Kidney epithelial cell (primary cell): Measurements from ENCODE around the gene SGO2. TPM values are rescaled to one million over a fixed set of nuclear protein-coding genes. Genes with fewer than 3 reads are reported as not detected.

Source experiments
- DNase-seq: peaks from one replicate; pipeline ENCODE4 v3.0.0-alpha.2; 2010; ENCODE audit warnings: low read depth
- H3K27me3 ChIP-seq: 2 replicates; pipeline ENCODE4 v1.6.0; 2011; ENCODE audit warnings: low read length; ENCODE audit not compliant: control insufficient read depth, insufficient read depth
- H3K36me3 ChIP-seq: 2 replicates; pipeline ENCODE4 v1.5.1; 2011; ENCODE audit warnings: low read length; ENCODE audit not compliant: control insufficient read depth, insufficient read depth
- H3K4me3 ChIP-seq: 2 replicates; pipeline ENCODE4 v1.5.1; 2011; ENCODE audit warnings: low read depth, mild to moderate bottlenecking, control low read depth, low read length
- CTCF ChIP-seq: IDR thresholded peaks from 2 replicates; pipeline ENCODE4 v1.5.1; 2011; ENCODE audit warnings: mild to moderate bottlenecking, moderate library complexity, low read length, control low read depth, inconsistent platforms; ENCODE audit not compliant: insufficient read depth, poor library complexity, severe bottlenecking
- total RNA-seq: library from RNA; depleted of rRNA; stranded (reverse); fragments of >200 nt; gene quantifications from 2 replicates; pipeline ENCODE4 v1.2.3, GENCODE V29; 2015

The SGO2 gene
- total RNA-seq, 1 donor from 2014 or later, result 5.4 TPM

GRCh38 chr2:200615247-200615646, 89.2 kb downstream of the SGO2 start:
- DNase-seq, result peak; percentile 73
- H3K4me3 ChIP-seq, result no peak overlapping the region
- H3K27me3 ChIP-seq, result no peaks in the 10 kb centered on the region
- peak; percentile 7 for TF ChIP-seq CTCF
- H3K36me3 ChIP-seq, result no peaks in the 10 kb centered on the region

- no peak for TF ChIP-seq CTCF
- no peaks in the 10 kb centered on the region for H3K36me3 ChIP-seq
- no peak overlapping the region for H3K4me3 ChIP-seq
- no peak for DNase-seq
- H3K27me3 ChIP-seq, result no peaks in the 10 kb centered on the region
These were observed 90.2 kb downstream of the SGO2 start for GRCh38 chr2:200616193-200616592.

GRCh38 chr2:200616656-200617055, 90.6 kb downstream of the SGO2 start:
- H3K4me3 ChIP-seq, result no peak overlapping the region
- TF ChIP-seq CTCF, result no peak
- no peaks in the 10 kb centered on the region for H3K27me3 ChIP-seq

GRCh38 chr2:200617156-200618053, 91.4 kb downstream of the SGO2 start:
- DNase-seq, result no peak
- Histone ChIP-seq H3K36me3 (no peaks in the 10 kb centered on the region), H3K27me3 (no peaks in the 10 kb centered on the region), H3K4me3 (no peak overlapping the region)
- no peak for TF ChIP-seq CTCF

More at GRCh38 chr2:200616656-200617055, 90.6 kb downstream of the SGO2 start:
- H3K36me3 ChIP-seq, result no peaks in the 10 kb centered on the region
- no peak for DNase-seq

- Histone ChIP-seq H3K4me3 (no peak overlapping the region), H3K27me3 (no peaks in the 10 kb centered on the region), H3K36me3 (no peaks in the 10 kb centered on the region)
- TF ChIP-seq CTCF, result no peak
- DNase-seq, result no peak
These were observed 92.0 kb downstream of the SGO2 start for GRCh38 chr2:200618054-200618419.
